Cardiac muscle cell (in vitro differentiated cells and primary cell): ENCODE measurements around the gene TET3. TPM values are rescaled to one million over a fixed set of nuclear protein-coding genes. Genes with fewer than 3 reads are reported as not detected.
A peak's percentile ranks its signal among the peaks of the same experiment; 100 is the strongest.
"Not testable (repeated sequence)": the region's sequence is repeated elsewhere in the genome, so short reads cannot be mapped to it uniquely, and the experiment has no call there.

Experiments used
- DNase-seq, 2 donors: peaks; one replicate each; pipeline versions ENCODE4 v3.0.0 to v3.0.0-alpha.2; 2010 to 2017; ENCODE audit warnings: low read depth in 1 of 2, low spot score in 1 of 2
- H3K27ac ChIP-seq: fragments of 200-600 bp; sonication (generic); 2 replicates; pipeline ENCODE4 v1.5.1; 2016
- H3K27me3 ChIP-seq: fragments of 200-600 bp; sonication (generic); 2 replicates; pipeline ENCODE4 v1.6.0; 2016; ENCODE audit warnings: control low read depth
- H3K36me3 ChIP-seq: fragments of 200-600 bp; sonication (generic); 2 replicates; pipeline ENCODE4 v1.5.1; 2016; ENCODE audit warnings: control low read depth
- H3K4me1 ChIP-seq: fragments of 200-600 bp; sonication (generic); 2 replicates; pipeline ENCODE4 v1.8.1; 2017; ENCODE audit warnings: low read depth, mild to moderate bottlenecking, mixed run types
- H3K4me3 ChIP-seq: fragments of 200-600 bp; sonication (generic); 2 replicates; pipeline ENCODE4 v1.5.1; 2016; ENCODE audit warnings: mild to moderate bottlenecking
- H3K9me3 ChIP-seq: fragments of 200-600 bp; sonication (generic); 2 replicates; pipeline ENCODE4 v1.5.1; 2017; ENCODE audit warnings: low read depth, mild to moderate bottlenecking, control low read depth
- polyA plus RNA-seq: library from polyadenylated mRNA; unstranded; fragments of >200 nt; fragmentation: Nextera tagmentation; extraction: Ambion mirVana; gene quantifications from 2 replicates; pipeline ENCODE4 v1.2.1, GENCODE V29; 2016
- total RNA-seq: library from RNA; depleted of rRNA; stranded (reverse); fragments of >200 nt; gene quantifications from 2 replicates; pipeline ENCODE4 v1.2.3, GENCODE V29; 2016
- TF ChIP-seq, protein P1 (sequence below): IDR thresholded peaks from 2 replicates; pipeline ENCODE4 v1.5.1; 2012; ENCODE audit warnings: low read depth, mild to moderate bottlenecking, low read length

The TET3 gene
- total and polyA plus RNA-seq, 2 experiments from 2014 or later: 2.9 to 10.2 TPM

DNA sequence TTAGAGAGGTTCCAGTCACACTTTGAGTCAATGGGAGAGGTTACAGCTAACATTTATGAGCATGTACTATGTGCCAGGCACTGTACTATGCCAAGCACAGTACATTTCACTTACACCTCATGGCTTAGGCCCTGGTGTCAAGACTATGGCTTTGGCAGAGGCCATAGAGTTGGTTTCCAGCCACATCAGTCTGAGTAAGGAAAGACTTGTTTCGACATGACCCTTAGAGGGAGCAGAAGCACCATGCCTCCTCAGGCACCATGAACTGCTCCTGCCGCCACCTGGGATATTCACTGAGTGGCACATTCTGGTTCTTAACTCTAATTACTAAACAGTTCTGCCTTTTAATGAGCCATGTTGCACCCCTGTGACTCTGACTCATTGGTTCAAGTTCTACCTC is 45.3 kb upstream of the TET3 start:
- Histone ChIP-seq H3K36me3 (peaks cover 2% of the 10 kb centered on the region), H3K27me3 (no peaks in the 10 kb centered on the region), H3K4me3 (no peak overlapping the region), H3K4me1 (no peaks in the 10 kb centered on the region), H3K9me3 (no peaks in the 10 kb centered on the region), H3K27ac (no peak overlapping the region)
- peak in 1 of 2 donors; percentile 41 for DNase-seq
- TF ChIP-seq, protein P1, sequence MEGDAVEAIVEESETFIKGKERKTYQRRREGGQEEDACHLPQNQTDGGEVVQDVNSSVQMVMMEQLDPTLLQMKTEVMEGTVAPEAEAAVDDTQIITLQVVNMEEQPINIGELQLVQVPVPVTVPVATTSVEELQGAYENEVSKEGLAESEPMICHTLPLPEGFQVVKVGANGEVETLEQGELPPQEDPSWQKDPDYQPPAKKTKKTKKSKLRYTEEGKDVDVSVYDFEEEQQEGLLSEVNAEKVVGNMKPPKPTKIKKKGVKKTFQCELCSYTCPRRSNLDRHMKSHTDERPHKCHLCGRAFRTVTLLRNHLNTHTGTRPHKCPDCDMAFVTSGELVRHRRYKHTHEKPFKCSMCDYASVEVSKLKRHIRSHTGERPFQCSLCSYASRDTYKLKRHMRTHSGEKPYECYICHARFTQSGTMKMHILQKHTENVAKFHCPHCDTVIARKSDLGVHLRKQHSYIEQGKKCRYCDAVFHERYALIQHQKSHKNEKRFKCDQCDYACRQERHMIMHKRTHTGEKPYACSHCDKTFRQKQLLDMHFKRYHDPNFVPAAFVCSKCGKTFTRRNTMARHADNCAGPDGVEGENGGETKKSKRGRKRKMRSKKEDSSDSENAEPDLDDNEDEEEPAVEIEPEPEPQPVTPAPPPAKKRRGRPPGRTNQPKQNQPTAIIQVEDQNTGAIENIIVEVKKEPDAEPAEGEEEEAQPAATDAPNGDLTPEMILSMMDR: peak; percentile 2

DNA sequence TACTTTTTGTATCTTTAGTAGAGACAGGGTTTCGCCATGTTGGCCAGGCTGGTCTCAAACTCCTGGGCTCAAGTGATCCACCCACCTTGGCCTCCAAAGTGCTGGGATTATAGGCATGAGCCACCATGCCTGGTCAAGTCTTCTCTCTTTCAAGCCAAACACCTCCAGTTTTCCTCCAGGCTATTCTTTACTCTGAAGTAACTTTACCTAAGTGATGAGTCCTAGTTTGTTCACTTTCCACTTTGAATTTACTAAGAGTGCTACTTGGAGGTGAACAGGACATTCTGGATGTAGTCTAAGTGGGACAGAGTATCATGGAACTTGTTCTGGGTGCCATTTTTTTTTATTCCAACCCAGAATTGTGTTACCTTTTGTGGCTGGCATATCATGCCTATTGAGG is 44.6 kb upstream of the TET3 start:
- H3K27me3 ChIP-seq, H3K36me3 ChIP-seq, H3K27ac ChIP-seq, DNase-seq, H3K9me3 ChIP-seq, H3K4me1 ChIP-seq, H3K4me3 ChIP-seq: not testable (repeated sequence)

DNA sequence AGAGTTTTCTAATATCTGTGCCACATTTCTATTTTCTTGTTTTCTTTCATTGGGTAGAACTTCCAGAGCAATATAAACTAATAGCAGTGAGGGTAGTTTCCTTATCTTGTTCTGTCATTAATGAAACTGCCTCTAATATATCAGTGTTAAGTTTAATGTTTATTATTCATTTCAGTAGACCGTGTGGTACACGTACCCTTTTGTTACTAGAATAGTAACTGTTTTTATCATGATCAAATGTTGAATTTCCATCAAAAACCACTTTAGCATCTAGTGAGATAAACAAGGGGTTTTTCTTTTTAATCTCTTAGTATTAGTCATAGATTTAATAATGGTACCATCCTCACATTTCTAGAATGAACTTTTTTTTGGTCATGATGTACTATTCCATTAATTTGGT is 42.0 kb upstream of the TET3 start:
- H3K4me3 ChIP-seq: no peak overlapping the region
- peaks cover 8% of the 10 kb centered on the region for H3K36me3 ChIP-seq
- no peaks in the 10 kb centered on the region for H3K27me3 ChIP-seq
- TF ChIP-seq, protein P1: no peak
- H3K27ac ChIP-seq: no peak overlapping the region
- DNase-seq: no peak
- H3K4me1 ChIP-seq: no peaks in the 10 kb centered on the region
- no peaks in the 10 kb centered on the region for H3K9me3 ChIP-seq

DNA sequence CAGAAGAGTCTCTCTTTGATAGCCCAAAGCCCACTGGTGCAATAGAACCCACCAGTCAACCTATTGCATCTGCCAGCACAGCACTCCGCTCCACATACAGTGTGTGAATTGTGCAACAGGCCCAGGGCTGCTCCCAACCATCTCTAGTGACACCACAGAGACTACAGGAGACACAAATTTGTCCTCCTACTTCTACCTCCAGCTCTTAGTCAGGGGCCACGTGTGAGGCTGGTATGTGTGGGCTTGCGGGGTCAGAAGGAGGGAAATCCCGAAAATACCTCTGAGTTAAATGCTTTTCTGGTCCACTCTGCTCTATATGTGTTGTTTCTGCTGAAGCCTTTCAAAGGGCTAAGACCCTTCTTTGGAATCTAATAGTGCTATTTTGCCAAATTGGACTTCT is 40.0 kb upstream of the TET3 start:
- H3K27ac ChIP-seq: no peak overlapping the region
- DNase-seq: no peak
- H3K4me3 ChIP-seq: no peak overlapping the region
- H3K36me3 ChIP-seq: peaks cover 18% of the 10 kb centered on the region
- TF ChIP-seq, protein P1: no peak
- H3K27me3 ChIP-seq: no peaks in the 10 kb centered on the region
- no peaks in the 10 kb centered on the region for H3K4me1 ChIP-seq
- no peaks in the 10 kb centered on the region for H3K9me3 ChIP-seq

DNA sequence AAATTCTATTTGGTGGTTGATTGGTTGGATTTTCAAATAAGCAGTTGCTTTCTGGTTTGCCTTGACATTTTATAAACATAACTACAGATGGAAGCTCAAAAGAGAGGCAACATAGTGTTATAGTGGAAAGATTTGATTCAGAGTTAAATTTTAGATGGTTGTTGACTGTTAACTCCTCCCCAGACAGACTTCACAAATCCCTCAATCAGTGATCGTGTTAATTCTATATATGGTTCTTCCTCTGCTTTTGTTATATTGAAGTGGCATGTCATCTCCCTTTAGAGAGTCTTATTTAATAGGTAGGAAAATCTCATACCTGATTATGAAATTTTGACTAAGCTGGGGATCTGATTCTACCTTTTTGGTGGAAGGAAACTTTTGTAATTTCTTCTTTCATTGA is 38.5 kb upstream of the TET3 start:
- Histone ChIP-seq H3K4me3 (no peak overlapping the region), H3K27ac (peak overlapping the region; percentile 41), H3K9me3 (no peaks in the 10 kb centered on the region), H3K4me1 (no peaks in the 10 kb centered on the region), H3K27me3 (no peaks in the 10 kb centered on the region), H3K36me3 (peaks cover 29% of the 10 kb centered on the region)
- TF ChIP-seq, protein P1: no peak
- no peak for DNase-seq

DNA sequence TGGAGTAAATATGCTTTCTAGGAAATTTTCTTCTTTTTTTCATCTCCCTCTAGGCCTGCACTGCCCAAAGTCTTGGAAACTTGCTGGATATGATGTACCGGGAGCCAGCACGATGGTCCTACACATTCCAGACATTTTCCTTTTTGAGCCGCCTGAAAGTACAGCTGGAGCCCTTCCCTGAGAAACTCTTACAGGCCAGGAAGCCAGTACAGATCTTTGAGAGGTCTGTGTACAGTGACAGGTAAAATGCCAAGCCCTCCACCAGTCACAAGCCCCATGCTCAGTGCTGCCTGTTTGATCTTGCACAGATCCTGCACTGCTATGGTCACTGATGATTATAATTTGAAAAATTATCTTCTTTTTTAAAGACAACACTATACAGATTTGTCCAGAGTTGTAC is 38.0 kb upstream of the TET3 start:
- Histone ChIP-seq H3K4me3 (no peak overlapping the region), H3K4me1 (no peaks in the 10 kb centered on the region), H3K36me3 (peaks cover 34% of the 10 kb centered on the region), H3K27ac (peak overlapping the region; percentile 41), H3K27me3 (no peaks in the 10 kb centered on the region), H3K9me3 (no peaks in the 10 kb centered on the region)
- TF ChIP-seq, protein P1: no peak
- DNase-seq: peak in 1 of 2 donors; percentile 10
